NCI-H2107 treated with DMSO at 0.1 percent for 48 hours (cell line): Measurements from ENCODE around the gene RPA4.
"Not testable (repeated sequence)": the region's sequence is repeated elsewhere in the genome, so short reads cannot be mapped to it uniquely, and the experiment has no call there.

ENCODE experiments used
- DNase-seq: peaks from one replicate; lab custom pipeline; 2025; ENCODE audit not compliant: unreplicated experiment; lab: John Stamatoyannopoulos, UW

RPA4 gene

GRCh38 chrX:96883608-96884007 is at the start of gene RPA4:
RPA4 (plus strand) TSS chrX:96883908; CDS start chrX:96884311, 403 bp downstream.
- DNase-seq: no peak

GRCh38 chrX:96834137-96834536 is 49.6 kb upstream of the RPA4 start:
- DNase-seq: no peak

- no peak for DNase-seq
These were observed 47.9 kb upstream of the RPA4 start for GRCh38 chrX:96835660-96836289.

- no peak for DNase-seq
These were observed 45.9 kb upstream of the RPA4 start for GRCh38 chrX:96837808-96838207.

GRCh38 chrX:96838537-96838936 is 45.2 kb upstream of the RPA4 start:
- DNase-seq: no peak

GRCh38 chrX:96841325-96841724 is 42.4 kb upstream of the RPA4 start:
- DNase-seq: no peak

GRCh38 chrX:96841866-96842265 is 41.8 kb upstream of the RPA4 start:
- DNase-seq: not testable (repeated sequence)

- no peak for DNase-seq
These were observed 40.1 kb upstream of the RPA4 start for GRCh38 chrX:96843566-96843965.

- no peak for DNase-seq
These were observed 36.9 kb upstream of the RPA4 start for GRCh38 chrX:96846841-96847240.

GRCh38 chrX:96859422-96859821 is 24.3 kb upstream of the RPA4 start:
- not testable (repeated sequence) for DNase-seq

- DNase-seq: no peak
These were observed 22.5 kb upstream of the RPA4 start for GRCh38 chrX:96861218-96861617.

- no peak for DNase-seq
These were observed 22.0 kb upstream of the RPA4 start for GRCh38 chrX:96861661-96862060.

GRCh38 chrX:96884027-96884426 is 319 bp downstream of the RPA4 start:
- DNase-seq: no peak

GRCh38 chrX:96889726-96890125 is 6.0 kb downstream of the RPA4 start:
- DNase-seq: no peak

GRCh38 chrX:96906741-96907140 is 23.0 kb downstream of the RPA4 start:
- no peak for DNase-seq

- DNase-seq: no peak
These were observed 24.0 kb downstream of the RPA4 start for GRCh38 chrX:96907516-96908272.

GRCh38 chrX:96909291-96909690 is 25.6 kb downstream of the RPA4 start:
- DNase-seq: no peak

GRCh38 chrX:96918864-96919263 is 35.2 kb downstream of the RPA4 start:
- DNase-seq: no peak

- DNase-seq: no peak
These were observed 36.0 kb downstream of the RPA4 start for GRCh38 chrX:96919672-96920071.

GRCh38 chrX:96924581-96924980 is 40.9 kb downstream of the RPA4 start:
- no peak for DNase-seq

GRCh38 chrX:96929036-96929435 is 45.3 kb downstream of the RPA4 start:
- DNase-seq: no peak
